Right cardiac atrium (tissue), 5 donors: Measurements from ENCODE around the gene HORMAD2. TPM values are rescaled to one million over a fixed set of nuclear protein-coding genes. Genes with fewer than 3 reads are reported as not detected.

Experiments
- ATAC-seq, 2 donors: fragments of 200-7000 bp; cut with Tn5 transposase; one replicate each; pipeline versions ENCODE4 v1.8.0 to v1.9.1; 2020; ENCODE audit warnings: moderate library complexity in 2 of 2, mild to moderate bottlenecking in 1 of 2
- DNase-seq, 3 donors: peaks; one replicate each; pipeline ENCODE4 v3.0.0-alpha.2; 2020
- H3K27ac ChIP-seq: one replicate; pipeline ENCODE4 v1.5.1; 2013; ENCODE audit warnings: mild to moderate bottlenecking, low read length, control low read depth, moderate library complexity
- H3K27me3 ChIP-seq: one replicate; pipeline ENCODE4 v1.6.1; 2013; ENCODE audit not compliant: control insufficient read depth, insufficient read depth
- H3K4me1 ChIP-seq: one replicate; pipeline ENCODE4 v1.6.1; 2013; ENCODE audit warnings: low read length; ENCODE audit not compliant: control insufficient read depth, insufficient read depth
- H3K4me3 ChIP-seq: one replicate; pipeline ENCODE4 v1.5.1; 2013; ENCODE audit warnings: low read length, control low read depth
- H3K9me3 ChIP-seq: one replicate; pipeline ENCODE4 v1.6.1; 2013; ENCODE audit warnings: low read length; ENCODE audit not compliant: control insufficient read depth
- WGBS: extraction: QIAGEN DNeasy Blood & Tissue Kit; methylation state at CpG from one replicate; pipeline ENCODE4 v1.1.7; 2013; 5-methylcytosine and 5-hydroxymethylcytosine counted together
- intact Hi-C, 4 donors: fragments of 100-400 bp; cut with DNase I; formaldehyde crosslinking; loops; one replicate each; pipeline versions ENCODE4 v1.11.0 to v1.14.0; 2022 to 2023
- polyA plus RNA-seq: library from polyadenylated mRNA; stranded (reverse); fragments of 200-250 nt; gene quantifications from one replicate; pipeline ENCODE4 v1.2.3, GENCODE V29; 2013
- total RNA-seq, 4 donors: library from RNA; stranded (reverse); fragmentation: NEBNext Ultra II Directional; extraction: Animal tissue kit (Norgen Biotek cat#: 25700); gene quantifications; one replicate each; pipeline ENCODE4 v1.2.1, GENCODE V29; 2021
- donor health status: healthy with polysubstance abuse.
- donor health status: DM: no; HTN: yes; CAD: no.
- donor health status: DM: no; HTN: no; CAD: no.
- donor health status: DM: no; HTN: yes; CAD: no; lungs with severe emphysema.
- donor health status: DM: yes; HTN: yes; CAD: no.

HORMAD2 gene
- total and polyA plus RNA-seq, 5 donors, result not detected

- peak; percentile 53 to 78 (median 59) for DNase-seq
- H3K9me3 ChIP-seq, result no peaks in the 10 kb centered on the region
- H3K4me1 ChIP-seq, result no peaks in the 10 kb centered on the region
- 44% methylated on average over 9 of the region's 9 CpGs for WGBS
- peak overlapping the region; percentile 51 for H3K27ac ChIP-seq
- ATAC-seq, result peak; percentile 74 to 80
- no peaks in the 10 kb centered on the region for H3K27me3 ChIP-seq
- H3K4me3 ChIP-seq, result no peak overlapping the region
- intact Hi-C loops, result no loop called here
These were observed 122.3 kb downstream of the HORMAD2 start for GRCh38 chr22:30202531-30203006.

DNA sequence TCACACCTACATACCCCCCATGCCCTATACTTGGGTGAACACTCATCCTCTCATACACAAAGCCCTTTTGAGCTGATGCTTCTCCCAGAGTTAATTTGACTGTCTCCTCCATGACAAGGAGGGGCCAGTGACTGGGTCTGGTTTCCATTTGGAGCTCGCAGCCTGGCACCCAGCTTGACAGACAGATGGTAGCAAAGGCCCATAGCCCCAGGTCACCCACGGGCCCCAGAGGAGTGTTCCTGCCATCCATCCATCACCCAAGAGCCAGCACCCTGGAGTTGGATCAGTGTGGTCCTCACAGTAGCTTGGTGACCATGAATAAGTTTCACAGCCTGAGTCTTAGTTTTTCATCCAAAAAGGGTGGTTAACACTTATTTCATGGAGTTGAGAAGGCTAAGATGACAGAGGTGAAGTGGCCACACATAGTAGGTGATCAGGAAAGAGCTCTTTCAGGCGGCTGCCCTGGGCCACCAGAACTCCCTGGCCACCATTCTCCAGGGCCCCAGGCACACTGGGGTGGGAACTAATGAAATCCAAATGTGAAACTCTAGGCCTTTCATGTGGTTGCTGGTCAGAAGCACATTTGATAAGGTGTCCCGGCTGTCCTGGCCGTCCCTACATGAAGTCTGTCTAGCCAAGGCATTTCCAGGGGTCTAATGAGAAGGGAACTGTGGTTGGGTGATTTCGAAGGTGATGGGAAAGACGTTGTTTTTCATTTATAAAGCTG is 123.9 kb downstream of the HORMAD2 start:
- DNase-seq, result peak in 1 of 3 donors; percentile 23
- no peak for ATAC-seq
- H3K27me3 ChIP-seq, result no peaks in the 10 kb centered on the region
- intact Hi-C loops, result no loop called here
- no peak overlapping the region for H3K4me3 ChIP-seq
- no peaks in the 10 kb centered on the region for H3K9me3 ChIP-seq
- no peak overlapping the region for H3K27ac ChIP-seq
- 67% methylated on average over 7 of the region's 7 CpGs for WGBS
- no peaks in the 10 kb centered on the region for H3K4me1 ChIP-seq

- intact Hi-C loops, result no loop called here
- H3K4me3 ChIP-seq, result no peak overlapping the region
- 52% methylated on average over 10 of the region's 10 CpGs for WGBS
- no peak overlapping the region for H3K27ac ChIP-seq
- ATAC-seq (no peak), DNase-seq (peak; percentile 57 to 72 (median 69))
- H3K4me1 ChIP-seq, result no peaks in the 10 kb centered on the region
- no peaks in the 10 kb centered on the region for H3K9me3 ChIP-seq
- no peaks in the 10 kb centered on the region for H3K27me3 ChIP-seq
These were observed 124.5 kb downstream of the HORMAD2 start for GRCh38 chr22:30204742-30205111.

DNA sequence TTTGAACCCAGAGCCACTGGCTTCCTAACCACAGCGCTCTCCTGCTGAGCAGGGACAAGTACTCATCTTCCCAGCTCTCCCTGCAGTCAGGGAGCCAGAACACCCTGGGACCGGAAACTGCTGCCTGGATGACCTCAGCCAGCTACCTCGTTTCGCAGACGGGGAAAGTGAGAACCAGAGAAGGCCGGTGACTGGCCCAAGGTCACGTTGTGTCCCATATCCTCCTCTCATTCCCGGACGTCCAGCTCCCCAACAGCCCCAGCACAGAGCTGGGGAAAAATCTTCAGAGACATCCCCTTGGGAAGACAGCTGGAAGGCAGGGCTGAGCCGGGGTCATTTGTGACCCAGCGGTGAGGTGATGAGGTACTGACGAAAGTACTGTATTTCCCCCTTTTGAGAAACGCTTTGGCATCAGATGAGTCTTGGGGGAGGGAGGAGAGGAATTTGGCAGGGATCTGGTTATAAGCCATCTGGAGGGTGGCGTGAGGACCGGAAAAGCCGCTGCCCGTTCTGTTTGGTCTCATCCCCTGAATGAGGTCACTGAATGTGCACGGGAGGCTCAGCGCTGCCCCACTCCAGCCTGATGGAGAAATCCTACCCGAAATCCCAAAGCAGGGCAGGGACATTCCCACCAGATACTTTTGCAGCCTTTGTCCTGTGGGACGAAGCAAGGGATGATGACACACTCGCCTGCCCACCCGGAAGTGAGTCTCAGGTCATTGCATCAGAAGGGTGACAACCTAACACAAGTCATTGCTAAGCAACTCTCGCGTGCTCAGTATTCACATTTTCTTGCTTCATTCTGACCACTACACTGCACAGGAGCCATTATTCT is 125.2 kb downstream of the HORMAD2 start:
- intact Hi-C loops, result no loop called here
- DNase-seq (peak; percentile 77 to 82 (median 77)), ATAC-seq (peak; percentile 27 to 72)
- WGBS, result 43% methylated on average over 25 of the region's 25 CpGs
- no peaks in the 10 kb centered on the region for H3K27me3 ChIP-seq
- H3K9me3 ChIP-seq, result no peaks in the 10 kb centered on the region
- H3K27ac ChIP-seq, result peak overlapping the region; percentile 60
- no peak overlapping the region for H3K4me3 ChIP-seq
- H3K4me1 ChIP-seq, result no peaks in the 10 kb centered on the region

DNA sequence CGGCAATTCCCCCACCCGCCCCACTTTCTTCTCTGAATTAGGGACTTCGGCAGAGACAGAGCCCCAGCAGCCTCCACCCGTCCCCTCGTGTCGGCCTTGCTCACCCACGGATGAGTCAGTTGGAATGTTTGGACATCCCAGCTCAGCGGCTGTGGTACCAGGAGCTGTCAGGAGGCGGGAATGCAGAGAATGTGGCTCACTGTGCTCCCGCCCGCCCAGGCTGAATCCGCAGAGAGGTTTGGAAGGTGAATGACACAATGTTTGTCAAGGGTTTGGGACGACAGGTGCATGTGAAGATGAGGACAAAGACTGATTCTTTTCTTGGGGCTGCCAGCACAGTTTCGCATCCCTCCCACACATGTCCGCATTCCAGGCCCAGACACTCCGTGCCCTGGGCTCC is 126.7 kb downstream of the HORMAD2 start:
- no peak overlapping the region for H3K27ac ChIP-seq
- H3K4me1 ChIP-seq, result no peaks in the 10 kb centered on the region
- DNase-seq, result peak in 2 of 3 donors; percentile 40 to 44
- no peak overlapping the region for H3K4me3 ChIP-seq
- H3K27me3 ChIP-seq, result no peaks in the 10 kb centered on the region
- 61% methylated on average over 16 of the region's 16 CpGs for WGBS
- intact Hi-C loops, result no loop called here
- H3K9me3 ChIP-seq, result no peaks in the 10 kb centered on the region
- ATAC-seq, result no peak

GRCh38 chr22:30208631-30209603 is 128.7 kb downstream of the HORMAD2 start:
- intact Hi-C loops, result no loop called here
- WGBS, result 41% methylated on average over 26 of the region's 26 CpGs
- Histone ChIP-seq H3K4me3 (no peak overlapping the region), H3K27me3 (no peaks in the 10 kb centered on the region), H3K27ac (peak overlapping the region; percentile 78), H3K4me1 (no peaks in the 10 kb centered on the region), H3K9me3 (no peaks in the 10 kb centered on the region)
- ATAC-seq, result peak; percentile 82 to 87
- peak; percentile 88 to 91 (median 89) for DNase-seq

- ATAC-seq, result no peak
- Histone ChIP-seq H3K4me3 (no peak overlapping the region), H3K4me1 (no peaks in the 10 kb centered on the region), H3K27ac (no peak overlapping the region), H3K27me3 (no peaks in the 10 kb centered on the region), H3K9me3 (no peaks in the 10 kb centered on the region)
- intact Hi-C loops, result no loop called here
- DNase-seq, result no peak
- 94% methylated on average over 6 of the region's 6 CpGs for WGBS
These were observed 129.4 kb downstream of the HORMAD2 start for GRCh38 chr22:30209642-30210041.

DNA sequence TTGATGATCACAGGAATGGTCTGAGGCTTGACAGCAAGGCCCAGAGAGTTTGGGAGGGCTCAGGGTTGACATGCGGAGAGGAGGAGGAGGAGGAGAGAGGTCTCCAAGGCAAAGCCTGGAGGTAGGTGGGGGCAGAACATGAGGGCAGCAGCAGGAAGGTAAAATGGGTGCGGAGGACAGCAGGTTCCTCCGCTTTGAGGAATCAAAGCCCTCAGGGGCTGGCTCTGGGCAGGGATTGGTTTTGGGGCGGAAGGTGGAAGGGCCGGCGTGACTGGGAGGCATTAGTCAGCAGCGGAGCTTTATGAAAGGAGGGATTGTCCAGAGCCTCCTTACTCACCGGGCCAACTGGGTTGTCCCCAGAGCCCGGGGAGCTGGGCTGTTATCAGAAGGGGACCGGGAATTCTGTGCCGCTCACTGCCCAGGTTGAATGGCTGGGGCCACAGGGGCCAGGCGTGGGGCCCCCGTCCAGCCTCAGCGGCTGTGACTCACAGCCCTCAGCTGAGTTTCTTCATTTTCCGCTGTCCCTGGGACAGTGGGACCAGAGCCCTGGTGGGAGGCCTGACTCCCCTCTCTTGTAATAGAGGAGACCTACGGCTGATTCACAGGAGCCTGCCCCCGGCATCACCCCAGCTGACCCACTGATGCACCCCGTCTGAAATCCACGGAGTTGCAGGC is 130.1 kb downstream of the HORMAD2 start:
- WGBS, result 78% methylated on average over 19 of the region's 19 CpGs
- intact Hi-C loops, result no loop called here
- H3K4me3 ChIP-seq, result no peak overlapping the region
- no peaks in the 10 kb centered on the region for H3K9me3 ChIP-seq
- no peaks in the 10 kb centered on the region for H3K4me1 ChIP-seq
- H3K27ac ChIP-seq, result no peak overlapping the region
- no peak for ATAC-seq
- DNase-seq, result peak in 1 of 3 donors; percentile 68
- H3K27me3 ChIP-seq, result no peaks in the 10 kb centered on the region

- 94% methylated on average over 18 of the region's 18 CpGs for whole genome bisulfite sequencing
- H3K4me3 ChIP-seq, result no peak overlapping the region
- H3K27me3 ChIP-seq, result no peaks in the 10 kb centered on the region
- intact Hi-C loops, result no loop called here
- no peak overlapping the region for H3K27ac ChIP-seq
- H3K9me3 ChIP-seq, result no peaks in the 10 kb centered on the region
- DNase-seq (no peak), ATAC-seq (no peak)
- H3K4me1 ChIP-seq, result no peaks in the 10 kb centered on the region
These were observed 131.0 kb downstream of the HORMAD2 start for GRCh38 chr22:30211124-30211820.
